ENCODE results near the gene PCED1A.
"Not testable (repeated sequence)": the region's sequence is repeated elsewhere in the genome, so short reads cannot be mapped to it uniquely, and the experiment has no call there.

PCED1A gene

GRCh38 chr20:2865101-2865500, 24.6 kb upstream of the PCED1A start:
- DNase-seq (ENCODE audit: low spot score) = no peak

GRCh38 chr20:2864626-2865025, 24.2 kb upstream of the PCED1A start:
- no peak for DNase-seq (ENCODE audit: low spot score)

DNA sequence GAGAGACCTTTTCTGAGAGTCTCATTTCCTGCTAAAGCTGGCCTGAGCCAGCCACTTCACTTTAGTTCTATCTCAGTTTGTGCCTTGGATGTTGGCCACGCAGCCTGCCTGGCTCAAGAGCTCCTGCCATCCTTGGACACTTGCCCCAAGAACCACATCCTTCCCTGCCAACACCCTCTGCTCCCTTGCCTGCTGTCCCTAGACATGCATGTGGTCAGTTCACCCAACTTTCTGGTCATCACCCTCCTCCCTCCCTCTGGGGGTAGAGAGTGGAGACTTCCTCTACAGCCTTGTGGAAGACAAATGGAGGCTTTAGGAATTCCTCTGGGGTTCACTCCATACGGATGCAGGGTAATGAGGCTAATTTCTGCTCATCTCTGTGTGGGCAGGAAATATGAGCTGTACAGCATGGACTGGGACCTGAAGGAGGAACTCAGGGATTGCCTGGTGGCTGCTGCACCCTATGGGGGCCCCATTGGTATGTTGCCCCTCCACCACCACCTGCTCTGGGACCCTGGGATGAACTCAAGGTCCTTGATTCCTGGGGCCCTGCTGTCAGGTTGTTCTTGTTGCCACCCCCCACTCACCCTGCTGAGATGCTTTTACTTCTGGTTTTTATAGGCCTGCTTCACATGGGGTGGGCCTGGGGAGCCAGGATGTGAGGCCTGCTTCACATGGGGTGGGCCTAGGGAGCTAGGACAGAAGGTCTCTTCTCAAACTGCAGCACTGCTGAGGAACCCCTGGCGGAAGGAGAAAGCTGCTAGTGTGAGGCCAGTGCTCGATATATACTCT, 19.1 kb upstream of the PCED1A start:
- no peak for DNase-seq (ENCODE audit: low spot score)

GRCh38 chr20:2858591-2858990, 18.1 kb upstream of the PCED1A start:
- no peak for DNase-seq (ENCODE audit: low spot score)

- DNase-seq (ENCODE audit: low spot score) = no peak
Observed at GRCh38 chr20:2851086-2851485, 10.6 kb upstream of the PCED1A start.

DNA sequence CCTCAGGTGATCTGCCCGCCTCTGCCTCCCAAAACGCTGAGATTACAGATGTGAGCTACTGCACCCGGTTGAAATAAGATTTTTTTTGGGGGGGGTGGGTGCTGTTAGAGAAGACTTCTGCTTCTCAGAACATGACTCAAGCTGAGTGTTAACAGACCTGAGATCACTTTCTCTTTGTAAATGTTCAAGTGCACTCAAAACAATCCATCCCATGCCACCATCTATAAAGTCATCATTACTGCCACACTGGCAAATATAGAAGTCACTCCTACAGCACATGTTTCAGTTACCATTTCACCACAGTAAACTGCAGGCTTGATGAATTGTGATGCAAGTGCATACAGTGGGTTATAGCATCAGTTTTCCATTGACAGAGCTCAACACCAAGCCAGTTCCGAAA, 9.1 kb upstream of the PCED1A start:
- no peak for DNase-seq (ENCODE audit: low spot score)

DNA sequence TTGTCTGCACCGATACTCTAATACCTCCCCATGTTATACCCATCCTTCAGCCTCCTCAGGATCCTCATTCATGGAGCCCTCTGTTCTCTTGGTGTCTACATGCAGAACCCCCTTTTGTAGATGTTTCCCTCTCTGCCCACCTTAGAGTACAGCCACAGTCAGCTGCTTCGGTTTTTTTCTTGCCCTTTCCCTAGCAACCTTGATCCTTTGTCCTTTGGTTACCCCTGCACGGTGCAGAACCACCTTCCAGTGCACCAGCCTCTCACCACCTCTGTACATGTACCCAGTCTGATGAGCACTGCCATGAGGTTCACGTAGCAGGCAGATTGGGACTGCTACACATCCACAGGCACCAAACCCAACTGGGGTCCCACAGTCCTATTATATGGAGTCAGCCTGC, 7.3 kb upstream of the PCED1A start:
- no peak for DNase-seq (ENCODE audit: low spot score)

GRCh38 chr20:2846698-2847097, 6.2 kb upstream of the PCED1A start:
- no peak for DNase-seq (ENCODE audit: low spot score)

DNA sequence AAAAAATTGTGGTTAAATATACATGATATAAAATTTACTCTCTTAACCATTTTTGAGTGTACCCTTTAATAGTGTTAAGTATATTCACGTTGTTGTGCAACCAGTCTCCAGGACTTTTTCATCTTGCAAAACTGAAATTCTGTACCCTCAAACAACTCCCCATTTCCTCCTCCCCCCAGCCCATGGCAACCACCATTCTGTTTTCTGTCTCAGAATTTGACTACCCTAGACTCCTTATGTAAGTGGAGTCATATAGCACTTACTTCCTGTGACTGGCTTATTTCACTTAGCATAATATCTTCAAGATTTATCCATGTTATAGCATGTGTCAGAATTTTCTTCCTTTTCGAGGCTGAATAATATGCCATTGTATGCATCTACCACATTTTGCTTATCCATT, 5.2 kb upstream of the PCED1A start:
- no peak for DNase-seq (ENCODE audit: low spot score)

GRCh38 chr20:2840967-2841531, 594 bp upstream of the PCED1A start:
- DNase-seq (ENCODE audit: low spot score) = no peak

GRCh38 chr20:2839732-2840137, 720 bp downstream of the PCED1A start:
- DNase-seq (ENCODE audit: low spot score) = no peak

DNA sequence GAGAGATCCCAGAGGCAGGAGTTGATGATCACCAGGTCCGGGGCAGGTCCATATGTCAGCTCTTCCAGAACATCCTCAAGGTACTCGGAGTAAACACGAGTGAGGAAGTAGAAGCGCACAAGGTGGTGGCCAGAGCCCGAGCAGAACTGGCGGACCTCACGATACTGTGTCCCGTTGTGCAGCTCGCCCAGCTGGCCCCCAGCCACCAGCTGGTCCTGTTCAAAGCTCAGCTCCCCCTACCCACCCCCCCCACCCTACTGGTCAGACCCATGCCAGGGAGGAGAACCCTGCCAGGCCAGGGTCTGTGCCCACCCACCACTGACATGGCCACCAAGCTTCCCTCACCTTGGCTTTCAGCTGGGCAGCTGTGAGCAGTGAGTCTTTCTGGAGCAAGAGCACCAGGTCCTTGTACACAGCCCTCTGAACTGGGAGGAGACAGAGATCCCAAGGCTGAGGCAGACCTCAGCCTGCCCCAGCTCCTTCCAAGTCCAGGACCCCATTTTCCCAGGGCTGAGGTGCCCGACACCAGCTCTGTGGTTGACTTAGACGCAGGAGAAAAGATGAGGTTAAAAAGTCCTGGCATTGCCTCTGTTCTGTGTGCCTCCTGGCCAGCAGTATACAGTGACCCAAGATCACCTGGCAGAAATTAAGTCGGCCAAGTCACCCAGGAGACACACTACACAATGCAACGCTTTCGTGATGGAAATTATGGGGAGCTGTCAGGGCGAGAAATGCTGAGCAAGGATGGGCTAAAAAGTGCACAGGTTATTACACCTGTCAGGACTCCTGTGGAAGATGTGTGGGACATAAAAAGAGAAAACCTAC, 1.4 kb downstream of the PCED1A start:
- DNase-seq (ENCODE audit: low spot score) = no peak

GRCh38 chr20:2838170-2838797, 2.2 kb downstream of the PCED1A start:
- DNase-seq (ENCODE audit: low spot score) = no peak

DNA sequence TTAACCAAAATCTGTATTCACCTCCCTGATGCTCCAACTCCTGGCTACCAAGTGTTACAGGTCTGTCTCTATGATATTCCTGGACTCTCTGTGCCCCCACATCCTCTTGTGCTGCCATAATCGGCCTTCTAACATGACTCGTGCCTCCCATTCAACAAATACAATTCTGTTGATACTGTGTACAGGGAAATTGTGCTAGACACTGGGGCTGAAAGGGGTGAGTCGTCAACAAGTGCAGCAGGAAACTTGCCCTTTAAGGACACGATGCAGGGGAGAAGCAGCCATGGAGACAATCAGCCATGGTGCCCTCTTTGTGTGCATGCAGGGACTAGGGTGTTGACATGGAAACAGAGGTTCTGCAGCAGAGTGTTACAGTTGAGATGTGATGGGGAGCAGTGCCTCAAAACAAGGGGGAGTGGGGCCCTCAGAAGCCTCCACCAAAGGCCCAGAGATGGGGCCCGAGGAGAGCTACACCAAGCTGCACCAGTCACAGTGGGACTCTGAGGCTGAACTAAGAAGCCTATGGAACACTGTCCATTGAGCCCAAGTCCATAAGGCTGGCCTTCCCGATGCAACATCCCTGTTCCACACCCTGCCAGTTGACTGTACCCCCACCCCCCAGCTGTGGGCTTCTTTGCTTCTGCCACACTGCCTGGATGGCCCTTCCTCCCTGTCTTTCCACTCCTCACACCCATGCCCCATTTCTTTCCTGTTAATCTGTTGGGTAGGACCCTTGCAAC, 3.1 kb downstream of the PCED1A start:
- no peak for DNase-seq (ENCODE audit: low spot score)

- no peak for DNase-seq (ENCODE audit: low spot score)
Observed at GRCh38 chr20:2836035-2836434, 4.4 kb downstream of the PCED1A start.

GRCh38 chr20:2835331-2835796, 5.1 kb downstream of the PCED1A start:
- no peak for DNase-seq (ENCODE audit: low spot score)

GRCh38 chr20:2834401-2835110, 5.9 kb downstream of the PCED1A start:
- no peak for DNase-seq (ENCODE audit: low spot score)

DNA sequence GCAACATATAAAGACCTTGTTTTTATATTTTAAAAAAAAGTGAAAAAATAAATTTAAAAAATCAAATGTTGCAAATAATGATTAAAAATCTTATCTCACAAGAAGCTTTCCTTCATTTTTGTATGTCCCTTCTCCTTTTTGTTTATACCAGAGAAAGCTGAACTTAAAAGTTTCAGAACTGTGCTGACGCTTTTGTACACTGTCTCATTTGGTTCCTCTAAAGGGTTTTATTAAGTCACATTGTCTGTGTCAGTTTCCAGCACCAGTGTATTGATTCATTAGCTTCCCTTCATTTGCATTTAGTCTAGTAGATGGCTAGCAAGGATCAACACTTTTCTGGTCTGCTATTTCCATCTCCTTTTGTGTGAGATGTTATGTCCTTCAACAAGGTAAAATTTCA, 6.7 kb downstream of the PCED1A start:
- DNase-seq (ENCODE audit: low spot score) = no peak

DNA sequence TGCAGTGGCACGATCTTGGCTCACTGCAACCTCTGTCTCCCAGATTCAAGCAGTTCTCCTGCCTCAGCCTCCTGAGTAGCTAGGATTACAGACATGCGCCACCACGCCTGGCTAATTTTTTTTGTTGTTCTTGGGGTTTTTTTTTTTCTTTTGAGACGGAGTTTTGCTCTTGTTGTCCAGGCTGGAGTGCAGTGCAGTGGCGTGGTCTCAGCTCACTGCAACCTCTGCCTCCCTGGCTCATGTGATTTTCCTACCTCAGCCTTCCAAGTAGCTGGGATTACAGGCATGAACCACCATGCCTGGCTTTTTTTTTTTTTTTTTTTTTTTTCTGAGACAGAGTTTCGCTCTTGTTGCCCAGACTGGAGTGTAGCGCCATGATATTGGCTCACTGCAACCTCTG, 9.2 kb downstream of the PCED1A start:
- DNase-seq (ENCODE audit: low spot score) = not testable (repeated sequence)

GRCh38 chr20:2829376-2829775, 11.1 kb downstream of the PCED1A start:
- DNase-seq (ENCODE audit: low spot score) = no peak

- no peak for DNase-seq (ENCODE audit: low spot score)
Observed at GRCh38 chr20:2826655-2827054, 13.8 kb downstream of the PCED1A start.
